ENCODE data around the gene LUZP2.

Gene LUZP2

GRCh38 chr11:24642648-24643047 lies 145.8 kb downstream of the LUZP2 start:
- Histone ChIP-seq H3K27ac (ENCODE audit: low read depth, low read length) (no peak overlapping the region), H3K4me3 (ENCODE audit: insufficient read depth, low read length, poor library complexity, severe bottlenecking) (no peak overlapping the region), H3K9me3 (ENCODE audit: insufficient read depth, low read length) (no peaks in the 10 kb centered on the region), H3F3A (ENCODE audit: insufficient read depth) (no peaks in the 10 kb centered on the region), H4K20me1 (ENCODE audit: low read depth, low read length) (no peaks in the 10 kb centered on the region), H3K36me3 (ENCODE audit: low read length) (no peaks in the 10 kb centered on the region), H3K79me2 (ENCODE audit: insufficient read depth, low read length) (no peaks in the 10 kb centered on the region), H3K9ac (ENCODE audit: low read length) (no peak overlapping the region), H3K4me2 (ENCODE audit: low read depth, low read length, poor library complexity, severe bottlenecking) (no peak overlapping the region), H3K9me2 (replicated peaks; ENCODE audit: insufficient read depth, low read length) (no peaks in the 10 kb centered on the region), H2AFZ (ENCODE audit: low read depth, low read length, severe bottlenecking) (no peak overlapping the region), H3K27me3 (ENCODE audit: low read length) (no peaks in the 10 kb centered on the region)
- no peak for TF ChIP-seq CTCF (IDR thresholded peaks at IDR 0.05; ENCODE audit: insufficient read depth, low read length, poor library complexity, severe bottlenecking)
- no peak for TF ChIP-seq EZH2phosphoT487 (conservative IDR thresholded peaks at IDR 0.05; ENCODE audit: low read length)

- Histone ChIP-seq H3K36me3 (ENCODE audit: low read length) (no peaks in the 10 kb centered on the region), H3K9me2 (replicated peaks; ENCODE audit: insufficient read depth, low read length) (no peaks in the 10 kb centered on the region), H3K27me3 (ENCODE audit: low read length) (no peaks in the 10 kb centered on the region), H3K9me3 (ENCODE audit: insufficient read depth, low read length) (no peaks in the 10 kb centered on the region), H3K4me2 (ENCODE audit: low read depth, low read length, poor library complexity, severe bottlenecking) (no peak overlapping the region), H3K79me2 (ENCODE audit: insufficient read depth, low read length) (no peaks in the 10 kb centered on the region), H3K27ac (ENCODE audit: low read depth, low read length) (no peak overlapping the region), H2AFZ (ENCODE audit: low read depth, low read length, severe bottlenecking) (no peak overlapping the region), H3K9ac (ENCODE audit: low read length) (no peak overlapping the region), H4K20me1 (ENCODE audit: low read depth, low read length) (no peaks in the 10 kb centered on the region), H3K4me3 (ENCODE audit: insufficient read depth, low read length, poor library complexity, severe bottlenecking) (no peak overlapping the region), H3F3A (ENCODE audit: insufficient read depth) (no peaks in the 10 kb centered on the region)
- TF ChIP-seq CTCF (IDR thresholded peaks at IDR 0.05; ENCODE audit: insufficient read depth, low read length, poor library complexity, severe bottlenecking), result no peak
- TF ChIP-seq EZH2phosphoT487 (conservative IDR thresholded peaks at IDR 0.05; ENCODE audit: low read length), result no peak
Observed at GRCh38 chr11:24645563-24645962, 148.7 kb downstream of the LUZP2 start.

GRCh38 chr11:24651873-24652272 lies 155.0 kb downstream of the LUZP2 start:
- H4K20me1 ChIP-seq (ENCODE audit: low read depth, low read length), result no peaks in the 10 kb centered on the region
- no peak overlapping the region for H3K4me2 ChIP-seq (ENCODE audit: low read depth, low read length, poor library complexity, severe bottlenecking)
- no peak overlapping the region for H2AFZ ChIP-seq (ENCODE audit: low read depth, low read length, severe bottlenecking)
- H3K79me2 ChIP-seq (ENCODE audit: insufficient read depth, low read length), result no peaks in the 10 kb centered on the region
- H3F3A ChIP-seq (ENCODE audit: insufficient read depth), result no peaks in the 10 kb centered on the region
- H3K36me3 ChIP-seq (ENCODE audit: low read length), result no peaks in the 10 kb centered on the region
- H3K9me2 ChIP-seq (replicated peaks; ENCODE audit: insufficient read depth, low read length), result no peaks in the 10 kb centered on the region
- H3K27me3 ChIP-seq (ENCODE audit: low read length), result no peaks in the 10 kb centered on the region
- H3K4me3 ChIP-seq (ENCODE audit: insufficient read depth, low read length, poor library complexity, severe bottlenecking), result no peak overlapping the region
- no peak overlapping the region for H3K27ac ChIP-seq (ENCODE audit: low read depth, low read length)
- H3K9ac ChIP-seq (ENCODE audit: low read length), result no peak overlapping the region
- TF ChIP-seq CTCF (IDR thresholded peaks at IDR 0.05; ENCODE audit: insufficient read depth, low read length, poor library complexity, severe bottlenecking), result no peak
- TF ChIP-seq EZH2phosphoT487 (conservative IDR thresholded peaks at IDR 0.05; ENCODE audit: low read length), result no peak
- H3K9me3 ChIP-seq (ENCODE audit: insufficient read depth, low read length), result no peaks in the 10 kb centered on the region
